ENCODE measurements around the gene MYO7B. TPM values are rescaled to one million over a fixed set of nuclear protein-coding genes. Genes with fewer than 3 reads are reported as not detected.

The MYO7B gene
- polyA plus RNA-seq, 4 donors, result 14.2 to 28.9 (median 22.9) TPM

- DNase-seq (ENCODE audit: low read depth in 4 of 4, low spot score in 2 of 4), result no peak
Measured at GRCh38 chr2:127644066-127645025, 108.9 kb downstream of the MYO7B start.

- no peak for DNase-seq (ENCODE audit: low read depth in 4 of 4, low spot score in 2 of 4)
Measured at GRCh38 chr2:127645026-127645394, 109.5 kb downstream of the MYO7B start.

GRCh38 chr2:127645395-127646291 lies 110.2 kb downstream of the MYO7B start, which contains the start of gene GPR17:
Gene GPR17, plus strand, starts transcription at chr2:127646153. Its CDS starts 4,583 bp downstream, at chr2:127650736.
- no peak for DNase-seq (ENCODE audit: low read depth in 4 of 4, low spot score in 2 of 4)

GRCh38 chr2:127646487-127647241 lies 111.2 kb downstream of the MYO7B start:
- no peak for DNase-seq (ENCODE audit: low read depth in 4 of 4, low spot score in 2 of 4)

GRCh38 chr2:127647242-127648190 lies 112.0 kb downstream of the MYO7B start:
- DNase-seq (ENCODE audit: low read depth in 4 of 4, low spot score in 2 of 4), result no peak

- no peak for DNase-seq (ENCODE audit: low read depth in 4 of 4, low spot score in 2 of 4)
Measured at GRCh38 chr2:127648321-127648720, 112.8 kb downstream of the MYO7B start.

GRCh38 chr2:127649100-127649611 lies 113.7 kb downstream of the MYO7B start:
- no peak for DNase-seq (ENCODE audit: low read depth in 4 of 4, low spot score in 2 of 4)

- DNase-seq (ENCODE audit: low read depth in 4 of 4, low spot score in 2 of 4), result peak in 2 of 4 donors; percentile 56 to 64
Measured at GRCh38 chr2:127649684-127650040, 114.2 kb downstream of the MYO7B start.

- no peak for DNase-seq (ENCODE audit: low read depth in 4 of 4, low spot score in 2 of 4)
Measured at GRCh38 chr2:127650041-127650784, 114.7 kb downstream of the MYO7B start.

GRCh38 chr2:127650785-127651380 lies 115.4 kb downstream of the MYO7B start:
- no peak for DNase-seq (ENCODE audit: low read depth in 4 of 4, low spot score in 2 of 4)

GRCh38 chr2:127651381-127651809 lies 115.9 kb downstream of the MYO7B start:
- no peak for DNase-seq (ENCODE audit: low read depth in 4 of 4, low spot score in 2 of 4)

GRCh38 chr2:127651971-127652550 lies 116.6 kb downstream of the MYO7B start:
- no peak for DNase-seq (ENCODE audit: low read depth in 4 of 4, low spot score in 2 of 4)

GRCh38 chr2:127652786-127653357 lies 117.4 kb downstream of the MYO7B start:
- DNase-seq (ENCODE audit: low read depth in 4 of 4, low spot score in 2 of 4), result no peak

GRCh38 chr2:127653421-127654083 lies 118.1 kb downstream of the MYO7B start:
- no peak for DNase-seq (ENCODE audit: low read depth in 4 of 4, low spot score in 2 of 4)

- DNase-seq (ENCODE audit: low read depth in 4 of 4, low spot score in 2 of 4), result no peak
Measured at GRCh38 chr2:127654084-127654837, 118.8 kb downstream of the MYO7B start.

- DNase-seq (ENCODE audit: low read depth in 4 of 4, low spot score in 2 of 4), result no peak
Measured at GRCh38 chr2:127654838-127655175, 119.3 kb downstream of the MYO7B start.

Data from left renal cortex interstitium (tissue), 4 donors.